ENCODE data around the gene NUP62.
"Not testable (repeated sequence)": the region's sequence is repeated elsewhere in the genome, so short reads cannot be mapped to it uniquely, and the experiment has no call there.

Gene NUP62

GRCh38 chr19:49929121-49929610 lies at the start of gene NUP62, which contains the start of gene ATF5:
Gene NUP62 (minus strand): TSS chr19:49929504. CDS start chr19:49909807, 19,697 bp downstream.
Gene ATF5 (plus strand): TSS chr19:49929205. CDS start chr19:49930851, 1,646 bp downstream.
- peak; percentile 92 for DNase-seq

GRCh38 chr19:49978324-49978723 lies 49.0 kb upstream of the NUP62 start:
- no peak for DNase-seq

GRCh38 chr19:49977881-49978280 lies 48.6 kb upstream of the NUP62 start:
- no peak for DNase-seq

- no peak for DNase-seq
These were observed 47.8 kb upstream of the NUP62 start for GRCh38 chr19:49977076-49977475.

GRCh38 chr19:49976496-49976895 lies 47.2 kb upstream of the NUP62 start:
- DNase-seq: no peak

GRCh38 chr19:49975051-49975450 lies 45.7 kb upstream of the NUP62 start:
- no peak for DNase-seq

GRCh38 chr19:49973987-49974386 lies 44.7 kb upstream of the NUP62 start:
- DNase-seq: no peak

GRCh38 chr19:49972841-49973240 lies 43.5 kb upstream of the NUP62 start:
- DNase-seq: no peak

GRCh38 chr19:49971991-49972411 lies 42.7 kb upstream of the NUP62 start:
- no peak for DNase-seq

- not testable (repeated sequence) for DNase-seq
These were observed 40.1 kb upstream of the NUP62 start for GRCh38 chr19:49969355-49969754.

GRCh38 chr19:49968279-49968922 lies 39.1 kb upstream of the NUP62 start:
- DNase-seq: no peak

GRCh38 chr19:49960980-49961379 lies 31.7 kb upstream of the NUP62 start, which contains the start of gene SIGLEC11:
Gene SIGLEC11 (minus strand): TSS chr19:49961172. CDS start chr19:49961081, 91 bp downstream.
- DNase-seq: not testable (repeated sequence)

GRCh38 chr19:49959892-49960291 lies 30.6 kb upstream of the NUP62 start:
- not testable (repeated sequence) for DNase-seq

GRCh38 chr19:49958596-49958995 lies 29.3 kb upstream of the NUP62 start:
- not testable (repeated sequence) for DNase-seq

- not testable (repeated sequence) for DNase-seq
These were observed 28.8 kb upstream of the NUP62 start for GRCh38 chr19:49958144-49958543.

GRCh38 chr19:49957262-49957915 lies 28.1 kb upstream of the NUP62 start:
- DNase-seq: no peak

- no peak for DNase-seq
These were observed 26.8 kb upstream of the NUP62 start for GRCh38 chr19:49956115-49956495.

GRCh38 chr19:49954933-49955332 lies 25.6 kb upstream of the NUP62 start:
- no peak for DNase-seq

- DNase-seq: no peak
These were observed 25.0 kb upstream of the NUP62 start for GRCh38 chr19:49954092-49954829.

GRCh38 chr19:49953416-49953815 lies 24.1 kb upstream of the NUP62 start:
- DNase-seq: no peak

GRCh38 chr19:49952906-49953305 lies 23.6 kb upstream of the NUP62 start:
- no peak for DNase-seq

GRCh38 chr19:49952479-49952836 lies 23.2 kb upstream of the NUP62 start:
- no peak for DNase-seq

GRCh38 chr19:49951806-49952478 lies 22.6 kb upstream of the NUP62 start:
- no peak for DNase-seq
